Chondrocyte (in vitro differentiated cells): ENCODE results near the gene BRD2. TPM values are rescaled to one million over a fixed set of nuclear protein-coding genes. Genes with fewer than 3 reads are reported as not detected.

Experiments used
- DNase-seq: peaks from one replicate; pipeline ENCODE4 v3.0.0; 2021; ENCODE audit warnings: mixed read lengths, low spot score
- H3K27ac Mint-ChIP-seq: one replicate; pipeline ENCODE4 v1.8.0; 2021; ENCODE audit warnings: mild to moderate bottlenecking, moderate library complexity, mixed read lengths; ENCODE audit not compliant: unreplicated experiment
- H3K27me3 Mint-ChIP-seq: 2 replicates; pipeline ENCODE4 v1.8.0; 2021; ENCODE audit warnings: low read depth, mixed read lengths
- H3K36me3 Mint-ChIP-seq: 2 replicates; pipeline ENCODE4 v1.8.0; 2021; ENCODE audit warnings: low read depth, mixed read lengths
- H3K4me1 Mint-ChIP-seq: 2 replicates; pipeline ENCODE4 v1.8.0; 2021; ENCODE audit warnings: low read depth, mild to moderate bottlenecking, mixed read lengths
- H3K4me3 Mint-ChIP-seq: one replicate; pipeline ENCODE4 v1.8.0; 2021; ENCODE audit warnings: mild to moderate bottlenecking, moderate library complexity, mixed read lengths; ENCODE audit not compliant: unreplicated experiment
- H3K9me3 Mint-ChIP-seq: 2 replicates; pipeline ENCODE4 v1.8.0; 2021; ENCODE audit warnings: low read depth, mixed read lengths
- CTCF ChIP-seq: fragments of 200-600 bp; sonication (generic); IDR thresholded peaks from 2 replicates; pipeline ENCODE4 v1.5.0; 2021; ENCODE audit warnings: antibody characterized with exemption, mild to moderate bottlenecking, moderate library complexity
- total RNA-seq: library from RNA; stranded (reverse); gene quantifications from 3 replicates; pipeline ENCODE4 v1.2.1, GENCODE V29; 2021

Gene BRD2
- total RNA-seq, 1 donor from 2014 or later: 150 TPM

GRCh38 chr6:33021917-33022316 is 53.5 kb downstream of the BRD2 start:
- Mint-ChIP-seq H3K27me3 (peaks cover 67% of the 10 kb centered on the region), H3K9me3 (peaks cover 8% of the 10 kb centered on the region), H3K36me3 (no peaks in the 10 kb centered on the region), H3K4me1 (no peaks in the 10 kb centered on the region), H3K4me3 (no peak overlapping the region), H3K27ac (no peak overlapping the region)
- no peak for TF ChIP-seq CTCF
- DNase-seq: no peak

GRCh38 chr6:33023536-33023935 is 55.1 kb downstream of the BRD2 start:
- Mint-ChIP-seq H3K27ac (no peak overlapping the region), H3K4me1 (no peaks in the 10 kb centered on the region), H3K36me3 (no peaks in the 10 kb centered on the region), H3K4me3 (no peak overlapping the region), H3K9me3 (peaks cover 8% of the 10 kb centered on the region), H3K27me3 (peaks cover 64% of the 10 kb centered on the region)
- DNase-seq: no peak
- TF ChIP-seq CTCF: no peak

GRCh38 chr6:33024521-33024920 is 56.1 kb downstream of the BRD2 start:
- no peaks in the 10 kb centered on the region for H3K4me1 Mint-ChIP-seq
- TF ChIP-seq CTCF: no peak
- no peaks in the 10 kb centered on the region for H3K36me3 Mint-ChIP-seq
- no peak overlapping the region for H3K27ac Mint-ChIP-seq
- no peak overlapping the region for H3K4me3 Mint-ChIP-seq
- no peak for DNase-seq
- H3K27me3 Mint-ChIP-seq: peaks cover 62% of the 10 kb centered on the region
- H3K9me3 Mint-ChIP-seq: peaks cover 8% of the 10 kb centered on the region

- Mint-ChIP-seq H3K27me3 (peaks cover 69% of the 10 kb centered on the region), H3K4me3 (no peak overlapping the region), H3K4me1 (no peaks in the 10 kb centered on the region), H3K36me3 (no peaks in the 10 kb centered on the region), H3K27ac (no peak overlapping the region), H3K9me3 (peaks cover 8% of the 10 kb centered on the region)
- no peak for TF ChIP-seq CTCF
- no peak for DNase-seq
Measured at GRCh38 chr6:33028220-33028849, 59.9 kb downstream of the BRD2 start.

GRCh38 chr6:33029328-33030184 is 61.2 kb downstream of the BRD2 start:
- no peak for TF ChIP-seq CTCF
- peaks cover 78% of the 10 kb centered on the region for H3K27me3 Mint-ChIP-seq
- no peak for DNase-seq
- peaks cover 9% of the 10 kb centered on the region for H3K9me3 Mint-ChIP-seq
- no peak overlapping the region for H3K27ac Mint-ChIP-seq
- no peaks in the 10 kb centered on the region for H3K36me3 Mint-ChIP-seq
- H3K4me1 Mint-ChIP-seq: no peaks in the 10 kb centered on the region
- H3K4me3 Mint-ChIP-seq: no peak overlapping the region
